Middle frontal gyrus (tissue), 1 donor: ENCODE results near the gene CTNNB1.

ENCODE experiments used
- DNase-seq: peaks from one replicate; pipeline ENCODE4 v3.0.0-alpha.2; 2015; ENCODE audit warnings: low spot score; ENCODE audit errors: extremely low spot score

CTNNB1 gene

DNA sequence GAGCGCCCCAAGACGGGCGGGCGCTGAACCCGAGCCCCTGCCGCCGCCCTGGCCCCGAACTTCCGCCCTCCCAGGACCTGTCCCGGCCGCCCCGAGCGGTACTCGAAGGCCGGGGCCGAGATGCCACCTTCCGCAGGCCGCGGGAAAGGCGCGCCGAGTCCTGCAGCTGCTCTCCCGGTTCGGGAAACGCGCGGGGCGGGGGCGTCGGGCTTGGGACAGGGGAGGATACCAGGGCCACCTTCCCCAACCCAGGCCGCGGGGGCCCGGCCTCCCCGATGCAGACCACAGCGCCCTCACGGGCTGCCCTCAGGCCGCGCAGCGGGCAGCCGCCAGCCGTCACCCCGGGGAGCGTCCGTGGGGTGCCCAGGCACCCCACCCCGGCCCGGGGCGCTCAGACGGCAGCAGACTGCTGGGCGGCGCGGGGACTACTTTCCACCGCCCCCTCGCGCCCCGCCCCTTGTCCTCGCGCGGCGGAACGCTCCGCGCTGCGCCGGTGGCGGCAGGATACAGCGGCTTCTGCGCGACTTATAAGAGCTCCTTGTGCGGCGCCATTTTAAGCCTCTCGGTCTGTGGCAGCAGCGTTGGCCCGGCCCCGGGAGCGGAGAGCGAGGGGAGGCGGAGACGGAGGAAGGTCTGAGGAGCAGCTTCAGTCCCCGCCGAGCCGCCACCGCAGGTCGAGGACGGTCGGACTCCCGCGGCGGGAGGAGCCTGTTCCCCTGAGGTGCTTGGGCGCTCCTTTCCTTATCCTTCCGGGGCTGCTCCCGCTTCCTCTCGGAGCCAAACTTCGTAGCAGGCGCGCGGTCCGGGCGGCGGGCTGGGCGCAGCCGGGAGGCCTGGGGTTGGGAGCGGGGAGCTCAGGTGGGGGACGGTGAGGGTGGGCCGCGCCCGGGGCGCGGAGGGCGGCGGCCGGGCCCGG, at the start of gene CTNNB1:
Gene CTNNB1 (plus strand): TSS at position 556 of the 916 bp plus-strand sequence. CDS start 24,564 bp downstream, outside the sequence.
- DNase-seq = peak; percentile 86

DNA sequence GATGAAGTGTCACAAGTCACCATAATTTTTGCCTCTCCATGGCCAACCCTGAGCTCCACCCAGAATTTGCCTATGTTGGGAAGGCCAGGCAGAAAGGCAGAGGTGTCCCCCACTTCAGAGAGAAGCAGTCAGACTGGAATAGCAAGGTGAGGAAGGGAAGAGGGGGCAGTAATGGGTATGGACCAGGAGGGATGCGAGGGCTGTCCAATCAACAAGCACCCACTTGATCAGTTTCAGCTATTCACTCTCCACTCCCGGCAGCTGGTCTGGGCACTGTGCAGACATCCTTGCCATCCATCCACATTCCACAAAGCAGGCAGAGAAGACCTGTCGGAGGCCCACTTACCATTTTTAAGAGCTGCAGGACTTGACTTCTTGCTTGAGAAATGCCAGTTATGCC, 43.5 kb upstream of the CTNNB1 start:
- DNase-seq = no peak

DNA sequence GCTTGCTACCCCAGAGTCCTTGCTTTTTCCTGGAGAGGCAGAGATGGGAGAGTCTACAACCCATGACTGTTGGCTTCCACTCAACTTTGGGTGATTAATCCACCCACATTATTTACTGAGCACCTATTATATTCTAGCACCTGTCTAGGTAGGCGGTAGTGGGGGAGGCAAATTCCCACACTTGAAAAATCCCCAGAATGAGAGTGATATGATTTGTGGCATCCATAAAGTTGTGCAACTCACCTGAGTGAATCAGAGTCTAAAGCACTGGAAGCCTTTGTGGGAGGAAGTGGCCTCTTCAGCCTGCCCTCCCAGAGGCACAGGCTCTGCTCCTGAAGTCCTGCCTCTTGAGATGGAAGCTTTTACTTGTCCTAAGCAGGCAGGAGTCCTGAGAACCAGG, 40.4 kb upstream of the CTNNB1 start:
- DNase-seq = no peak

DNA sequence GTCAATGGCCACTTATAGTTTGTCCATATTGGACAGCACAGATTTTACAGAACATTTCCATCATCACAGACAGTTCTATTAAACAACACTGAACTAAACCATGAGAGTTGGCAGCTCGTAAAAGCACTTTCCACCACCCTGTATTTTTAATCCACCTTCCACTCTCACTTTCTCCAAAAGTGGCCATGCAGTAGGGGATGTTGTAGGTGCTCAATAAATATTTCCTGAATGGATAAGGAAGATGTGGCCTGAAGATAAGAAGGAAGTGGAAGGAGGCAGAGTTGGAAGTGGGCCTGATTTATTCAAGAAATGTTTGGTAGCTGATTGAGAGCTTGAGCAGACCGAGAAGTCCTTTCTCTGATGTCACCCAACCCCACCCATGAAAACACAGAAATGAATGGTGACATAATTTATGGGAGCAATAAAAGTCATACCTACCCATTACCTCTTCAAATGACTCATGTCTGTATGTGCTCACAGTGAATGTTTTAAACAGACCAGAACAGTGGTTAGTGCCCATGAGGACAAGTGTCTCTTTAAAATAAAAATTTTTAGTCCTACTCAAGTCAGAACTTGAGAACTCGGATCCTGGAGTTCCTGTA, 39.6 kb upstream of the CTNNB1 start:
- no peak for DNase-seq

DNA sequence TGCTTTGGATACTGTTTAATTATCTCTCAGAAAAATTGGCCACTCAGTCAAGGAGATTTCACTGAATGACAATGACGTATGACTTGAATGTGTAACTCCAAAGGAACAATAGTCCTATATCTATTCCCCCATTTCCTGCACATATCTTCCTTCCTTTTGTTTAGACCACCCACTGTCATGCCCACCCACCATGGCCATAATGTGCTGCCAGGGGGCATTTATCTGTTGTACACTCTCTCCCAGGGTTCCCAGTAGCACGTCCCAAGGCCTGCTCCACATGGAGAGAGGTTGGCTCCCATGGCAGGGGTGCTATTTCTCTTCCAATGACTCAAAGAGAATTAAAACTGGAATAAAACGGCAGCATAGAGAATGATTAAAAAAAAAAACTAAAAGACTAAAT, 36.8 kb upstream of the CTNNB1 start:
- no peak for DNase-seq

DNA sequence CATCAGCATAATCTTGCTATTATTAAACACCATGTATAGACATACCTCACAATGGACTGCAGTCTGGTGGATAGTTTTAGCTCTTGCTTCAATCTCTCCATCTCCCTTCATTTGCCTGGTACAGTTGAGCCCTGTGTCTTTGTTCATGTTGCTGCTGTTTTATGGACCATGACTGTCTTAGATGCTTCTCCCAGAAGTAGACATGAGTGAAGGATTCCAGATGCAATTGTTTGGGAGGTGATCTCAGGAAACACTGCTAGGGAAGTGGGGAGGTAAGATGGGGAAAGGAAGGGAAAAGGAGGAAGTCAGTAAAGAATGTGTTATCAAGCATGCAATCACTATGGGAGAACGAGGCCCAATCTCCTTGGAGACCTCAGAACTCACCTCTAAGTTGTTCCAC, 36.3 kb upstream of the CTNNB1 start:
- no peak for DNase-seq

DNA sequence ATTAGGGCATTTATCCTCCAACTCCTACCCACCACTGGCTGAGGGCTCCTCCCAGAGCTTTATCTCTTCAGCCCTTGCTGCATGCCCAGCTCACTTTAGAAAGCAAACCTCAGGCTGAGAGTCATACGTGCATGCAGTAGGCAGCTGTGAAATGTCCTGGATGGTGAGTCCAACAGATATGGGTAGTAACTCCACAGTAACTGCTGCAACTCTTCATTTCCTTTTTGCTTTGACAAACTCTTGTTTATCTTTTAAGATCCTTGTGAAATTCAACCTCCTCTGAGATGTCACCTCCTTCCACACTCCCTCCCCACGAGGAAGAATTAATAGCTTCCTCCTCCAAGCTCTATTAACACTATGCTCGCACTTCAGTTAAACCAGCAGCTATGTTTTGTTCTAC, 35.9 kb upstream of the CTNNB1 start:
- DNase-seq = no peak

DNA sequence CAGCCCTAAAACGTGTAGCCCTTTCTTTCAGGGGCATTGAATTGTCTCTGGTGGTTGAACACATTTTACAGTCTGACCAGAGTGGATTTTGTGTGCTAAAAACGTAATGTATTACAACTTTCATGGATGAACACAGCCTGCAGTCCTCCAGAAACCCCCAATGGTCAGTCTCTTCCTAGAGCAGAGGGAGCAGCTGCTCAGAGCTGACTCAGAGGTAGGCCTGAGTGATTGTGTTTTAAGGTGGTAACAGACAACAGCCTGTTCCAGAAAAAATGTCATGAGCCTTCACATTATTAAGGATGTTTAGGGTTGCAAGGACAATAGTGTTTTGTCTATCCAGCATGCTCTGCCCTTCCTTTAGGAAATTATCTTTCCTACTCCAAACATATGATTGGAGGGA, 34.5 kb upstream of the CTNNB1 start:
- no peak for DNase-seq

DNA sequence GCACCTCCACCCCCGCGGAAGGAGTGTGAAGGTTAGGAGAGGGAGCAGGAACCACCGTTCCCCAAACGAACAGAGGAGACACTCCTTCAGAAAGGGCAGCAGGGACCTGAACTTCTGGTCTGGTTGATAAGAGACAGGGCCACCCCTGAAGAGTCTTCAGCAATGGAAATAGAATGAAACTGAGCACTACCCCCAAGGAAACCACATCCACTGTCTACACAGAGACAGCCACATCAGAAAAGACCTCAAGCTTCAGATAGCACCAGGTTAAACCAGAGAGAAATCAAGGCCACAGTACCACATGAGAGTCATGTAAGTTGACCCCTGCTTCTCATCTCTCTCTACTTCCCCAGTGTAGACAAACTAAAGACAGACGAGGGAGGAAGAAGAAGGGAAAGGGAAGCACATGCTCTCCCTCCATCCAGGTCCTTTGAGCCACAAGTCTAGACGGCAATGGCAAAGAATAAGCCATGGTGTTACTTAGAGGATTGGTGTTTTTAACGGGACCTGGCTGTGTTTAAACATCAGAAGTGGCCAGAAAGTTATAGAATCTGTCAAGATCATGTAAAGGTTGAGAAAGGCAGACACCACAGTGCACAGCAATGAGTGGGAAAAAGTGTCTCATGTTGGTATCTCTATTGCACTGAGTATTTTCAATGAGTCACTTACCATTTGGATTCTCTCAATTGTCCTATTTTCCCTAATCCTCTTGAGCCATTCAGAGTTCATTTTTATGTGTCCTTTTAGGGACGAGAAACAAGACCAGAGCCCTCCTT, 31.4 kb upstream of the CTNNB1 start:
- no peak for DNase-seq

DNA sequence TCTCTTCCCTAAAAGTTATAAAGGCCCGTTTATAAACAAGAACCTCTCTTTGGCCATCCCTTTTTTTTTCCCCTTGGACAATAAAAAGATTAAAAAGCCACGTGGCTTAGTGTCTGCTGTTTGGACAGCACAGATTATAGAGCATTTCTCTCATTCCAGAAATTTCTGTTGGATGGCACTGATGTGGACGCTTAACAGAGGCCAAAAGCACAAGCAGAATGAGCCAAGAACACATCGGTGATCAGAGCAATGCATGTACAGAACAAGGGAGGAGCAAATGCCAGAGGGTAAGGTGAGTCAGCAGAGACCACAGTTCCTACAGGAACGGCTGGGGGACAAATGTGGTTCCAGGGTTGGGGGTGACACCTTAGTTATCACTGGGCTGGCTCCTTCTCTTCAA, 30.3 kb upstream of the CTNNB1 start:
- no peak for DNase-seq

DNA sequence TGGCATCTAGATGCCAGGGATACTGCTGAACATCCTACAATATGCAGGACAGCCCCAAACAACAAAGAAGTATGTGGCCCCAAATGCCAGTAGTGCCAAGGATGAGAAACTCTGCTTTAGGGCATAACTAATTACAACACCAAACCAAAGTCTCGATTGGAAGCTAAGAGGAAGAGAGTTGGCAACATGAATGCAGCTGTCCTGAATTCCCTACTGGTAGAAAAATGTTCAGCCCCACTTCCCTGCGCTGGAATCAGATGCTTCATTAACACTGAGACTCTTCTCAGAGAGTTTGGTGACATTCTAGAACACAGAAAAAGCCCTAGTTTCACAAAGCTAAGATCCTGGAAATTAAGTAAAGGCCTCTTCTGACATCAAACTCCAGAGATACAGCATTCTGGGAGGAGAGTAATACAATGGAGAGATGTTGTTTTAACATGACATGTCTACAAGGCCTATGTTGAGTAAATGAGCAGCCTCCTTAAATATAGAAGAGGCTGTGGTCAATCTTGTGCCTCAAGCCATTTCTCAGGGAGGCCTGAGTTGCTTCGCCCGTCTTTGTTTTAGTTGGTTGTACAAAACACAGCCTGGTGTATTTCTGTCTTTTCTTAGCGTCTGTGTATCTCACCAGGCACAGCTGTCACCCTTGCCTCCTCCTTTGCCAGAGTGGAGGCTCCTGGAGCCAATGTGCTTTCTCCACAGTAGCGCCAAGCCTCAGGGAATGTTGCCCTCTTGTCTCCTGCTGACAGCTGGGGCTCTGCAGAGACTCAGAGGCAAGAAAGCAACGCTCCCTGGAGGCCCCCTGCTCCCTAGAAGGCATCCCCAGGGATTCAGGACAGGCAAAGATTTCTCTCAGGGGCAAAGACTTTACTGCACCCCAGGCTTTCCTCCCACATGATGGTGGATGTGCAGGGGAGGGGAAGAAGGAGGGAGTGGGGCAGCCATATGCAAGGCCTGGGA, 25.1 kb upstream of the CTNNB1 start:
- DNase-seq = no peak

DNA sequence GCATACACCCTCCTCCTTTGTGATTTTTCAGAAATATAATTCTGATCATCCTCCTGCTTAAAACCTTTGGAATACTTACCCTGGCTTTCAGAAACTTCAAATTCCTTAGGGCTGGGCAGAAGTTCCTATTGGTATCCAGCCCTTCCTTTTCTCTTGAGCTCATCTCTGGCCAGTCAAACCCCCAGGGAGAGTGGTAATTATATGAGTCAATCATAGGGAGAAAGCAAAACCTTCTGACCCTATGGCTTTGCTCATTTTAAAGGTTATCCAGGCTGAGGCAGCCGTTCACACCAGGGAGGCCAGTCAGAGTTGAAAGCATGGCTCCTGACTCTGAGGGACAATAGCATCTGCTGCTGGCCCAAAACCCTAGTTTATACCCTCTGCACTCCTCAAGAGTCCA, 23.9 kb upstream of the CTNNB1 start:
- DNase-seq = no peak

DNA sequence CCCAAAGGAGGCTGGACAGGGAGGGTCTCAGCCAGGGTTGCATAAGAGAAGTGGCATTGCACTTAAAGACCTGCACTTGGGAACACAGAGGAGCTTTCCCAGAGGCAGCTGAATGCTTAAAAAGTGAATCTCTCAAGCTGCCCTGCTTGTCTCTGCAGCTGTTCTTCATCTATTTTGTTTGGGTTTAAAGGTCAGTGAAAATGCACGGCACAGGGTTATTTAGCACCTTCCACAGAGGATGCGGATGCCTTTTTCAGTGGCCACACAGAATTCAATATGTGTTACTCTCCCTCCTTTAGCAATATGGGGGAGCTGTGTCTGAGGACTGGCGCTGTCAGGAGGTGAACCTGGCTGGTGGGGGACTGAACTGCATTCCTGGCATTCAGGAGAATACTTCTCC, 22.7 kb upstream of the CTNNB1 start:
- no peak for DNase-seq

DNA sequence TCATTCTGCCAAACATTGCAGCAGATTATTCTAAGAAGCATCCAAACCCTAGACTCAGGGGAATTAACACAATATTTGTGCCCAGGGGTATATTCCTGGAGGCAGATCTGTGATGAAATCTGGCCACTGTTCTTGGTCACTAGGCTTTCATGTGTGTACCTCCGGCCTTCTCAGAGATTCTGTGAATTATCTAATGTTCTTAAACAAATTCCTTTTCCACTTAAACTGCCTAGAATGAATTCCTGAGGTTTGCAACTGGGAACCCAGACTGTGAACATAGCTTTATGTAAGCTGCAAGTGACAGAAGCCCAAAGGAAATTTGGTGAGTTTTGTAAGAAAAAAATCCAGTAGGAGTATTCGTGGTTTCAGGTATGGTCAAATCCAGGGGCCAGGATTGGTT, 20.7 kb upstream of the CTNNB1 start:
- no peak for DNase-seq

DNA sequence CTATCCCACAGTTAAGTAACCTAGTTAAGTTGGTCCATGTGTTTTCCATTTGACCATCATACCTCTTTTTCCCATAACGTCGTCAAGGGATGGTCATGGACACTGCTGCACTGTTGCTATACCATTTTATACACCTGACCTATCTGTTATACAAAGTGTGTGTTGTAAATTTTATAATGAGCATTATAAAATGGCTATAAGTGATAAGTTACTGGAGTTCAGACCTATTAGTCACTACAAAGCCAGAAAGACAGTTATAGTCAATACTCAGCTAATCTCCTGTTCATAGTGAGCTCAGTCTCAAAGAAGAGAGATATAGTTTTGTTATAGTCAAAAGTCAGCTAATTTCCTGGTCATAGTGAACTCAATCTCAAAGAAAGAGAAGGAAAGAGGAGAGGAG, 18.9 kb upstream of the CTNNB1 start:
- no peak for DNase-seq

DNA sequence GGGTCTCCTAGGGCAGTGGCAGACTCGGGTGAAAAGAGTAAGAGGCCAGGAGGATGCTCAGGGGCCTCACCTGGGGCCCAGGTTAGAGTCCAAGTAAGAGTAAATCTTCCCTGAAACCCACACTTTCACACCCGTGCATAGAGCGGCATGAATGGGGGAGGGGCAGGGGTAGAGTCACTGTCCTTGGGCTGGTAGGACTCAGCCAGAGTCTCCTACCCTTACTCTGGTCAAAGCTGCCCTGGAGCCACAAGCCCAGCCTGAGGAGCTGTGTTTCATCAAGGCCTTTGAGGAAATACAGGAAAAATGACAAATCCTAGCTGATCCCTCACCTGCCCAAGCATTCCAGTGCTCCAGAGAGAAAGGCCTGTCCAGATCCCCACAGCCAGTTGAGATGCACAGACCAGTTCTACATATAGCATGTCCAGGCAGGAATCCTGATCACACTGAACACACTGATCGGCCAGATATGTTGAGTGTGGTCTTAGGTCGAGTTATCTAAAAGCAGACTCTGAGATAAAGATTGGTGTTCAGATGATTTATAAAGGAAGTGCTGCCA, 16.7 kb upstream of the CTNNB1 start:
- no peak for DNase-seq

DNA sequence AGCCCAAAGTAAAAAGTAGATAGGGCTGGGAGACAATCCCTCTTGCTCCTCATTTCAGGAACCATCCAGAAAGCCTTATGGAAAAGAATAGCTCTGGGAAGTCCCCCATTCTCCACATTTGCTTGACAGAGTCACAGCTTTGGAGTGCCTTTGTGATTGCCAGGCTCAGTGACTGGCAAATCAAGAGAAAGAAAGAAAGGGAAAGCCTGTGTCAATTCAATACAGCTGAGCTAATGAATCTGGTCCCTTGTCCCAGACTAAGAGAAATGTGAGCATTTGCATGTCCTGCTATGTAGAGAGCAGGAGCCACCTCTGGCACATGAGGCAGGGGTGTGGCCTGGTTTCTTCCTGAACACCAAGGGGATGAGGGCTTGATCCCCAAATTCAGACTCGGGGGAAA, 14.9 kb upstream of the CTNNB1 start:
- no peak for DNase-seq

DNA sequence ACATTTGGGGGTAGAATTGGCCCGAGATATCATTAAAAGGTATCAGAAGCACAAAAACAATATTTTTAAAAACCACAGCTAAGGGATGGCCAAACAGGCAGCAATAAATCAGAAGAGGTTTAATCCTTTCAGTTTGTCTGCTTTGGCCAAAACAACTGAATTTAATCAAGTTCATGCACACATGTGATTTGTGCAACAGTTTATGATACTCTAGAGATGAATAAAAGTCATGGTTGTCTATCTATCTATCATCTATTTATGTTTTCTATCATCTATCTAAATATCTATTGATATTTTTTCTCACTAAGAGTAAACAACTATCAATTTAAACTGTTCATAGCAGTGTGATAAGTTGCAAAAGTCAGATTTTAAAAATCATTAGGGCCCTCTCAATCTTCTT, 13.0 kb upstream of the CTNNB1 start:
- no peak for DNase-seq

DNA sequence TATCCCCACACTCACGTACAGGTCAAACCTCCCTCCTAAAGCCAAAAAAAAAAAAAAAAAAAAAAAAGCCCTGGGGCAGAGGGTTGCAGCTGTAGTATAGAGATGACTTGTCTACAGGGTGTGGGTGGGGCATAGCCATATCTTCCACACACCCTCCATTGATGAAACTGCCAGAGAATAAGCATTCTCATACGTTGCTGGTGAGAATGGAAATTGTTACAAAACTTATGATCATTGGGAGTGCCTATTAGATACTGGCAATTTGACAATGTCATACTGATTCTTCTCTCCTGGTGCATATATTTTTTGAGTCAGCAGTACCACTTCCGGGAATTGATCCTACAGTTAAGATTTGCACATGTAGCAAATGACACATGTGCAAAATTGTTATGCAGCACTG, 11.0 kb upstream of the CTNNB1 start:
- no peak for DNase-seq

DNA sequence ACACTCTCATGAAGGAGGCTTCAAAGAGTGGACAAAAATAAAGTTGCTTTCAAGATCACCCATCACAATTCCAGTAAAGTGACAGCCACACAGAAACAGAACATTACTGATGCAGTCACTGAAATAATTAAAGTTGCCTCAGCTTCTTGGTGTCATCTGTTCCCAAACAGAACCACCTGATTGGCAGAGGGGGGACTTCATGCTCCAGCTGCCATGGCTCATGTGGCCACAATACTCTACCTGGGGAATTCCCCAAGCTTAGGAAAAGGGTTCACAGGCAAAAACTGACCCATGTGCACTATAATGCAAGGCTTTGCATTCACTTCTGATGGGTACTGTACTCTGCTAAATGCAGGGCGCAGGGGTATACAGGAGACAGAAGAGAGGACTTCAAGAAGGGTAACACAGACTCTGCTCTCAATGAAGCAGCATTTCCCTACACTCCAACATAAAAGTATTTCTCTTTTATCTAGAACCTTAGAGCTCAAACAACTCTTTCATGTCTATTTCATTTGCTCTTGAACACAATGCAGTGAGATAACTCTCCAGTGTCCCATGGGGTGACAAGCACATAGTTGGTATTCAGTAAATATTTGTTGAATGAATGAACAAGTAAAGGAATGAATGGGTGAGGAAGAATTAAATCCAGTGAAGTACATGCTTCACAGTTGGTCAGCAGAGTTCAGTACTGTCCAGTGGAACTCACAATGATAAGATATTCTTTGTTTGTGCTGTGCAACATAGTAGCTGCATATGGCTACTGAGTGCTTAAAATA, 8.6 kb upstream of the CTNNB1 start:
- DNase-seq = no peak
